Gastroesophageal sphincter (tissue), 4 donors: ENCODE measurements around the gene MAGOH. TPM values are rescaled to one million over a fixed set of nuclear protein-coding genes. Genes with fewer than 3 reads are reported as not detected.

Source experiments
- ATAC-seq: fragments of 150-250 bp; one replicate; pipeline ENCODE4 v1.9.1; 2016; ENCODE audit warnings: mild to moderate bottlenecking, moderate library complexity
- H3K27ac ChIP-seq, 4 donors: fragments of 200-600 bp; sonication (generic) in 3 of 4; 1 replicate in 3 of 4; 2 replicates in 1 of 4; pipeline ENCODE4 v1.5.1; 2016 to 2019
- H3K27me3 ChIP-seq: fragments of 200-600 bp; sonication (generic); one replicate; pipeline ENCODE4 v1.5.1; 2019
- H3K36me3 ChIP-seq, 2 donors: fragments of 200-600 bp; sonication (generic); one replicate each; pipeline ENCODE4 v1.5.1; 2019; ENCODE audit warnings: control low read depth in 1 of 2
- H3K4me1 ChIP-seq, 3 donors: fragments of 200-600 bp; sonication (generic); 1 replicate in 2 of 3; 2 replicates in 1 of 3; pipeline ENCODE4 v1.5.1; 2016 to 2019; ENCODE audit warnings: control low read depth in 2 of 3
- H3K4me3 ChIP-seq, 2 donors: fragments of 200-600 bp; sonication (generic); one replicate each; pipeline ENCODE4 v1.5.1; 2019; ENCODE audit warnings: mild to moderate bottlenecking in 1 of 2, moderate library complexity in 1 of 2
- H3K9me3 ChIP-seq, 3 donors: fragments of 200-600 bp; sonication (generic); one replicate each; pipeline ENCODE4 v1.5.1; 2017 to 2019; ENCODE audit warnings: control low read depth in 2 of 3
- EP300 ChIP-seq: sonication (generic); formaldehyde crosslinking; IDR thresholded peaks from one replicate; pipeline ENCODE4 v1.6.1; 2017; ENCODE audit warnings: antibody characterized with exemption, mild to moderate bottlenecking
- POLR2A ChIP-seq, 2 donors: fragments of 450-650 bp; IDR thresholded peaks; one replicate each; pipeline ENCODE4 v1.6.1; 2017; ENCODE audit warnings: antibody characterized with exemption in 2 of 2, mild to moderate bottlenecking in 2 of 2, moderate library complexity in 1 of 2
- POLR2AphosphoS5 ChIP-seq: sonication (generic); formaldehyde crosslinking; IDR thresholded peaks from one replicate; pipeline ENCODE4 v1.6.1; 2017; ENCODE audit warnings: antibody characterized with exemption
- WGBS, 2 donors: methylation state at CpG; one replicate each; pipeline ENCODE4 v1.1.5; 2018; ENCODE audit warnings: low coverage in 1 of 2; 5-methylcytosine and 5-hydroxymethylcytosine counted together
- total RNA-seq, 4 donors: library from RNA; depleted of rRNA; stranded (reverse); fragments of >200 nt; gene quantifications; one replicate each; pipeline ENCODE4 v1.1.0, GENCODE V29; 2016
- TF ChIP-seq, protein P1 (sequence below), 4 experiments: fragments of 200-600 bp in 2 of 4; fragments of 450-650 bp in 2 of 4; sonication (generic) in 1 of 4; IDR thresholded peaks; one replicate each; pipeline ENCODE4 v1.5.1; 2017 to 2019; ENCODE audit warnings: antibody characterized with exemption in 4 of 4, mild to moderate bottlenecking in 2 of 4, moderate library complexity in 2 of 4

The MAGOH gene
- total RNA-seq, 4 donors from 2014 or later: 30.2 to 49.4 (median 32.7) TPM

DNA sequence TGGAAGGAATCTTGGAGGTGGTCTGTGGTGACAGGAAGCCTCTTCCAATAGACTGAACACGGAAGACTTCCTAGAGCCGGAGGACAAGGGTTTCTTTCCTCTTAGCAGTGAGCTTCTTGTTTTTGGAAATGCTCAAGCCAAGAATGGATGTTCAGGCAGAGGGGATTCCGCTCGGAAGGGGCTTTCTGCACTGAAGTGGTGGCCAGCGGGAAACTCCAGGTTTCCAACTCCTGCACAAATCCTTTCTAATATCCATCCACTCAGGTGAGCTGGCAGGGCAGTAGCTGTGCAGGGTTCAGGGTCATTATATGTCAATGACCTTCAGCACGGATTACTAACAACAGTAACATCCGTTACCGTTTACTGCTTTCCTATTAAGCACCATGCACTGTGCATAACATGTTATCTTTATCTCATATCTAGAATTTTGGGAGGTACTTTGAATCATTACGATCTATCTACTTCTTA lies 42.3 kb downstream of the MAGOH start:
- ATAC-seq: peak; percentile 7

DNA sequence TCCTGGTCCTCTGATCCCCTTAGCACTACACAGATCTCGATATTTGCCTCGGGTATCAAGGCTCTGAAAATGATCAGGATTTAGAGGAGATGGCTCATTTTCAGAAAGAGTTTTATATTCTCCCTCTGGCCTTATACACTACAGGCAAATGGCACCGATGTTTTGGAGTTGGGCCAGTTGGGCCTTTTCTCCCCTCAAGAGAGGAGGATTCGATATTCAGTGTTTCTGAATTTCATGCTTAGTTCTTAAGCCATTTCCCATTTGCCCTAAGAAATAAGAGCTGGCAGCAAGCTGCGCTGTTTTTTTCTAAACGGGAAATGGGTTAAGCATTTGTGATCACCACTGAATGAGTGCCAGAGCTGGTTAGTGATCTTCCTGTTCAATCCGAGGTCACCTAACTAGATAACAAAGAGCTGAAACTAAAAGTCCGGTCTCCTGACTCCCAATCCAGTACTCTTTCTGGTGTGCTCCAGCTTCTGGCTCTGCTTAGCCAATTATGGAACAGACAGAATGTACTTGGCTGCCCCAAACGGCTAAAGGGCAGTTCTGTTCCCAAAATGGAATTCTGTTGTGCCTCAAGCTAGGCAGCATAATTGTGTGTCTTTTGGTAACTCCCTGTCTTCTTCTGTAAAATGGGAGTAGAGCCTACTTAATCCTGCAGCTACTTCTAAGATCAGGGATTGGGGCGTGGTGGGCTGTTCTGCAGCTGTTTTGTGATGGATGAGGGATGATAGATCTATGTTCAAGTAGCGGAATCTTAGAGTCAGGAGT lies 42.9 kb downstream of the MAGOH start:
- ATAC-seq: no peak
- WGBS, 2 donors: 33 to 57% methylated on average over 3 to 8 of the region's 11 CpGs
- no peaks in the 10 kb centered on the region for H3K36me3 ChIP-seq
- TF ChIP-seq EP300: no peak
- TF ChIP-seq, protein P1, sequence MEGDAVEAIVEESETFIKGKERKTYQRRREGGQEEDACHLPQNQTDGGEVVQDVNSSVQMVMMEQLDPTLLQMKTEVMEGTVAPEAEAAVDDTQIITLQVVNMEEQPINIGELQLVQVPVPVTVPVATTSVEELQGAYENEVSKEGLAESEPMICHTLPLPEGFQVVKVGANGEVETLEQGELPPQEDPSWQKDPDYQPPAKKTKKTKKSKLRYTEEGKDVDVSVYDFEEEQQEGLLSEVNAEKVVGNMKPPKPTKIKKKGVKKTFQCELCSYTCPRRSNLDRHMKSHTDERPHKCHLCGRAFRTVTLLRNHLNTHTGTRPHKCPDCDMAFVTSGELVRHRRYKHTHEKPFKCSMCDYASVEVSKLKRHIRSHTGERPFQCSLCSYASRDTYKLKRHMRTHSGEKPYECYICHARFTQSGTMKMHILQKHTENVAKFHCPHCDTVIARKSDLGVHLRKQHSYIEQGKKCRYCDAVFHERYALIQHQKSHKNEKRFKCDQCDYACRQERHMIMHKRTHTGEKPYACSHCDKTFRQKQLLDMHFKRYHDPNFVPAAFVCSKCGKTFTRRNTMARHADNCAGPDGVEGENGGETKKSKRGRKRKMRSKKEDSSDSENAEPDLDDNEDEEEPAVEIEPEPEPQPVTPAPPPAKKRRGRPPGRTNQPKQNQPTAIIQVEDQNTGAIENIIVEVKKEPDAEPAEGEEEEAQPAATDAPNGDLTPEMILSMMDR (IDR thresholded peaks at IDR 0.05): no peak
- no peak for TF ChIP-seq POLR2A (IDR thresholded peaks at IDR 0.05)
- no peak for TF ChIP-seq POLR2AphosphoS5
- H3K9me3 ChIP-seq: no peaks in the 10 kb centered on the region
- H3K4me1 ChIP-seq: peaks cover 10 to 43% (median 15%) of the 10 kb centered on the region in 3 donors
- H3K4me3 ChIP-seq: peak overlapping the region in 1 of 2 donors; percentile 90
- H3K27me3 ChIP-seq: no peaks in the 10 kb centered on the region
- peak overlapping the region; percentile 22 to 99 (median 97) for H3K27ac ChIP-seq

More for the DNA sequence above, 42.3 kb downstream of the MAGOH start:
- H3K36me3 ChIP-seq: peaks cover 0 to 5% of the 10 kb centered on the region in 2 donors
- no peaks in the 10 kb centered on the region for H3K27me3 ChIP-seq
- 24 to 28% methylated on average over 9 of the region's 9 CpGs for WGBS, 2 donors
- no peaks in the 10 kb centered on the region for H3K9me3 ChIP-seq
- H3K4me1 ChIP-seq: peaks cover 10 to 43% (median 15%) of the 10 kb centered on the region in 3 donors
- H3K4me3 ChIP-seq: peak overlapping the region; percentile 66 to 90
- TF ChIP-seq POLR2A (IDR thresholded peaks at IDR 0.05) (no peak), EP300 (no peak), POLR2AphosphoS5 (no peak)
- TF ChIP-seq, protein P1 (IDR thresholded peaks at IDR 0.05): no peak
- H3K27ac ChIP-seq: peak overlapping the region; percentile 22 to 99 (median 97)

DNA sequence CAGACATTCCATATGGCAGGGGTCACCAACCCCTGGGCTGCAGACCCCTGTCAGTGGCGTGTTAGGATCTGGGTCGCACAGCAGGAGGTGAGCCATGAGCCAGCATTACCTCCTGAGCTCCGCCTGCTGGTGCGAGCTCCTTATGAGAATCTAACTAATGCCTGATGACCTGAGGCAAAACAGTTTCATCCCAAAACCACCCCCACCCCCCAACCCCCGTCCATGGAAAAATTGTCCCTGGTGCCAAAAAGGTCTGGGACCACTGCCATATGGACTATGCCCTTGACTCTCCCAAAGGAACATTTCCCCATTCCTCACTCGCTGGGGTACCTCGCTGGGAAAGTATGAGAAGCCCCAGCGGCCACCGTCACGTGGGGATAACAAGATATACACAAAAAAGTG lies 48.1 kb downstream of the MAGOH start:
- no peaks in the 10 kb centered on the region for H3K36me3 ChIP-seq
- peaks cover 0 to 4% (median 0%) of the 10 kb centered on the region in 3 donors for H3K9me3 ChIP-seq
- peaks cover 0 to 10% (median 2%) of the 10 kb centered on the region in 3 donors for H3K4me1 ChIP-seq
- WGBS, 2 donors: 64% methylated on average over 7 of the region's 10 CpGs; no CpG with 5 or more reads in 1 of the 2 donors
- ATAC-seq: no peak
- TF ChIP-seq, protein P1 (IDR thresholded peaks at IDR 0.05): no peak
- TF ChIP-seq POLR2AphosphoS5 (no peak), EP300 (no peak), POLR2A (IDR thresholded peaks at IDR 0.05) (no peak)
- H3K4me3 ChIP-seq: no peak overlapping the region
- no peak overlapping the region for H3K27ac ChIP-seq
- H3K27me3 ChIP-seq: no peaks in the 10 kb centered on the region

DNA sequence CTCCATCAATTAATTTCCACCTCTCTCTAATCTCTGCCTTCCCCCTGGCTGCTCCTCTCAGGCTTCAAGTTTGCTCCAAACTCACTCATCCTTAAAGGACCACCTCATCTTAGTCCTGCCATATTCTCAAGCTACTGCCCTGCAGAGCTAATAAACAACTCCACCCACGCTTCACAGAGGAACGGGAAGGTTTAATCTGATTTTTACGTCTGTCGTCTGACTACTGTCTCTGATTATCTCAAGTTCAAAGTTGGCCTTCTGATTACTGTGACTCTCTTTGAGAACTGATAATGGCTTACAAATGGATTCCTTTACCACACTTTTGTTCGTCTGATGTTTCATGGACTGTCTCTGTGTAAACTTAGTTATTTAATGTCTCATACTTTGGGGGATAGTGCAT lies 49.3 kb downstream of the MAGOH start:
- H3K9me3 ChIP-seq: peaks cover 0 to 4% (median 0%) of the 10 kb centered on the region in 3 donors
- no peak overlapping the region for H3K4me3 ChIP-seq
- H3K27ac ChIP-seq: no peak overlapping the region
- no peaks in the 10 kb centered on the region for H3K36me3 ChIP-seq
- 51 to 67% methylated on average over 5 of the region's 5 CpGs for whole genome bisulfite sequencing, 2 donors
- no peaks in the 10 kb centered on the region for H3K4me1 ChIP-seq
- H3K27me3 ChIP-seq: no peaks in the 10 kb centered on the region
- no peak for TF ChIP-seq POLR2A (IDR thresholded peaks at IDR 0.05)
- no peak for TF ChIP-seq POLR2AphosphoS5
- TF ChIP-seq, protein P1 (IDR thresholded peaks at IDR 0.05): no peak
- no peak for TF ChIP-seq EP300
- ATAC-seq: no peak

DNA sequence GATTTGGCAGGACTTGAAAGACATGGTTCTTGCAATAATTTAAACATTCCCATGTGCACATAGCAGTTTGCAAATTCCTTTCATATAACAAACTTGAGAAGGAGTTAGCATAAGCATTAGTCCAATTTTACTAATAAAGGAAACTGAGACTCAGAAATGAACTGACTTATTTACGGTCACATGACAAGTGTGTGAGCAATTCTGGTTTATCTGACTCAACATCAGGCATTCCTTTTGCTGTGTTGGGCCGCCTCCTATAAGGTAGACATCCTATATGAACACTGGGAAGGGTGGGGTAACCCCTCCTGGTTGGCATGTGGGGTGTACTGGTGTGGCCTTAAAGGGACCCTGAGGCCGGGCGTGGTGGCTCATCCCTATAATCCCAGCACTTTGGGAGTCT lies 50.2 kb downstream of the MAGOH start:
- Histone ChIP-seq H3K27me3 (no peaks in the 10 kb centered on the region), H3K4me3 (no peak overlapping the region), H3K27ac (no peak overlapping the region), H3K4me1 (peaks cover 0 to 1% (median 0%) of the 10 kb centered on the region in 3 donors), H3K36me3 (no peaks in the 10 kb centered on the region), H3K9me3 (peaks cover 0 to 4% (median 0%) of the 10 kb centered on the region in 3 donors)
- no peak for TF ChIP-seq POLR2AphosphoS5
- TF ChIP-seq, protein P1 (IDR thresholded peaks at IDR 0.05): no peak
- no peak for TF ChIP-seq POLR2A (IDR thresholded peaks at IDR 0.05)
- TF ChIP-seq EP300: no peak
- no peak for ATAC-seq
- WGBS, 2 donors: 61 to 82% methylated on average over 2 of the region's 4 CpGs
